Neural crest cell (in vitro differentiated cells): Measurements from ENCODE around the gene CDC37. TPM values are rescaled to one million over a fixed set of nuclear protein-coding genes. Genes with fewer than 3 reads are reported as not detected.
A peak's percentile ranks its signal among the peaks of the same experiment; 100 is the strongest.
"Not testable (repeated sequence)": the region's sequence is repeated elsewhere in the genome, so short reads cannot be mapped to it uniquely, and the experiment has no call there.

ENCODE experiments used
- DNase-seq: peaks from one replicate; pipeline ENCODE4 v3.0.0; 2021; ENCODE audit warnings: low read depth, mixed read lengths, low spot score
- H3K27ac Mint-ChIP-seq: one replicate; pipeline ENCODE4 v1.8.0; 2021; ENCODE audit warnings: mild to moderate bottlenecking, mixed read lengths; ENCODE audit not compliant: unreplicated experiment
- H3K27me3 Mint-ChIP-seq: 2 replicates; pipeline ENCODE4 v1.8.0; 2021; ENCODE audit warnings: low read depth, mild to moderate bottlenecking, mixed read lengths
- H3K36me3 Mint-ChIP-seq: 2 replicates; pipeline ENCODE4 v1.8.0; 2021; ENCODE audit warnings: low read depth, mild to moderate bottlenecking, mixed read lengths
- H3K4me1 Mint-ChIP-seq: 2 replicates; pipeline ENCODE4 v1.8.0; 2021; ENCODE audit warnings: mixed read lengths
- H3K4me3 Mint-ChIP-seq: one replicate; pipeline ENCODE4 v1.8.0; 2021; ENCODE audit warnings: mild to moderate bottlenecking, mixed read lengths
- H3K9me3 Mint-ChIP-seq: 2 replicates; pipeline ENCODE4 v1.8.0; 2021; ENCODE audit warnings: mixed read lengths
- CTCF ChIP-seq: fragments of 200-600 bp; sonication (generic); conservative IDR thresholded peaks from 2 replicates; pipeline ENCODE4 v1.5.0; 2021; ENCODE audit warnings: antibody characterized with exemption, mild to moderate bottlenecking
- total RNA-seq: library from RNA; stranded (reverse); gene quantifications from 2 replicates; pipeline ENCODE4 v1.2.1, GENCODE V29; 2021

The CDC37 gene
- total RNA-seq, 1 donor from 2014 or later, result 164 TPM

DNA sequence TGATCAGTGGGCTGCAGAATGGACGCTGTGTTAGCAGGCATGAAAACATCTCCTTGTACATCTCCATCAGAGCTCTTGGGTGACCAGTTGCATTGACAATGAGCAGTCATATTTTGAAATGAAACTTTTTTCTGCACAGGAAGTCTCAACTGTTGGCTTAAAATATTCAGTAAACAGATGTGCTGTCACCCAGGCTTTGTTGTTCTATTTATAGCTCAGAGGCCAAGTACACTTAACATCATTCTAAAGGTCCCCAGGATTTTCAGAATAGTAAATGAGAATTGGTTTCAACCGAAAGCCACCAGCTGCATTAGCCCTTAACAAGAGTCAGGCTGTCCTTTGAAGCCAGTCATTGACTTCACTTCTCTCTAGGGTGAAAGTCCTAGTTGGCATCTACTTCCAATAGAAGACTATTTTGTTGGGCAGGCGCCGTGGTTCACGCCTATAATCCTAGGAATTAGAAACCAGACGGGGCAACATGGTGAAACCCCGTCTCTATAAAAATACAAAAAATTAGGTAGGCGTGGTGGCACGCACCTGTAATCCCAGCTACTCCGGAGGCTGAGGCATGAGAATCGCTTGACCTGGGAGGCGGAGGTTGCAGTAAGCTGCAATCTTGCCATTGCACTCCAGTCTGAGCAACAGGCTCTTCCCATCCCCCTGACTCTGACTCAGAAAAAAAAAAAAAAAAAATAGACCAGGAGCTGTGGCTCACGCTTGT, 9.1 kb upstream of the CDC37 start:
- H3K4me1 Mint-ChIP-seq, result peaks cover 9% of the 10 kb centered on the region
- peaks cover 58% of the 10 kb centered on the region for H3K27me3 Mint-ChIP-seq
- no peak overlapping the region for H3K27ac Mint-ChIP-seq
- no peaks in the 10 kb centered on the region for H3K36me3 Mint-ChIP-seq
- no peak for DNase-seq
- H3K9me3 Mint-ChIP-seq, result no peaks in the 10 kb centered on the region
- H3K4me3 Mint-ChIP-seq, result peak overlapping the region; percentile 42
- no peak for TF ChIP-seq CTCF

GRCh38 chr19:10411224-10411623, 7.9 kb upstream of the CDC37 start:
- not testable (repeated sequence) for H3K36me3 Mint-ChIP-seq, H3K27ac Mint-ChIP-seq, H3K9me3 Mint-ChIP-seq, H3K4me1 Mint-ChIP-seq, DNase-seq, H3K4me3 Mint-ChIP-seq
- peaks cover 56% of the 10 kb centered on the region for H3K27me3 Mint-ChIP-seq

- Mint-ChIP-seq H3K9me3 (no peaks in the 10 kb centered on the region), H3K36me3 (no peaks in the 10 kb centered on the region), H3K4me3 (peak overlapping the region; percentile 55), H3K27me3 (peaks cover 57% of the 10 kb centered on the region), H3K27ac (no peak overlapping the region), H3K4me1 (peaks cover 20% of the 10 kb centered on the region)
- no peak for DNase-seq
- TF ChIP-seq CTCF, result no peak
Observed at GRCh38 chr19:10408511-10409283, 5.4 kb upstream of the CDC37 start.

DNA sequence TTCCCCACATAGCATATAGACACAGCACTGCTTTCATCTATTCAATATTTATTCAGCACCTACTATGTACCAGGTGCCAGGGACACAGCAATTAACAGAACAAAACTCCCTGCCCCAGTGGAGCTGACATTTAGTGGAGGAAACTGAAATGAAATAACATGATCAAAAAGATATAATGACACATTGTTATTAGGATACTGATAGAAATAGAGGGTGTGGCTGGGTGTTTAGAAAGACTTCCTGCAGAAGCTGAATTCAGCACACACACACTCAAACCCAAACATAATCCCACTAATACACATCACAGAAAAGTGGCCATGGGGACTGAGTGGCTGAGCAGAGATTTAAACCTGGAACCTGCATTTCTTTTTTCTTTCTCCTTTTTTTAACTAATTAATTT, 3.8 kb upstream of the CDC37 start:
- DNase-seq, result no peak
- H3K36me3 Mint-ChIP-seq, result no peaks in the 10 kb centered on the region
- TF ChIP-seq CTCF, result no peak
- peaks cover 23% of the 10 kb centered on the region for H3K4me1 Mint-ChIP-seq
- H3K4me3 Mint-ChIP-seq, result peak overlapping the region; percentile 57
- peaks cover 48% of the 10 kb centered on the region for H3K27me3 Mint-ChIP-seq
- no peak overlapping the region for H3K27ac Mint-ChIP-seq
- no peaks in the 10 kb centered on the region for H3K9me3 Mint-ChIP-seq

GRCh38 chr19:10406191-10406590, 2.8 kb upstream of the CDC37 start:
- no peak for TF ChIP-seq CTCF
- Mint-ChIP-seq H3K27ac (no peak overlapping the region), H3K4me1 (peaks cover 30% of the 10 kb centered on the region), H3K4me3 (no peak overlapping the region), H3K9me3 (no peaks in the 10 kb centered on the region), H3K36me3 (no peaks in the 10 kb centered on the region), H3K27me3 (peaks cover 47% of the 10 kb centered on the region)
- no peak for DNase-seq
